Calu3 (cell line): ENCODE measurements around the gene ZMPSTE24. TPM values are rescaled to one million over a fixed set of nuclear protein-coding genes. Genes with fewer than 3 reads are reported as not detected.

Experiments used
- BruUV-seq: library from RNA; stranded (reverse); fragments of 400-500 nt; replicated peaks from 2 replicates; lab custom pipeline; 2021; lab: Mats Ljungman, UMichigan
- CTCF ChIA-PET: fragments of 300-600 bp; sonication (Branson Sonifier 250); formaldehyde crosslinking; loops from one replicate; lab custom pipeline; 2022; ENCODE audit warnings: antibody characterized with exemption; lab: Charles Lee
- DNase-seq: peaks from one replicate; pipeline ENCODE4 v3.0.0; 2022
- H3K27ac Mint-ChIP-seq: one replicate; pipeline ENCODE4 v1.8.0; 2022; ENCODE audit warnings: mixed read lengths; ENCODE audit not compliant: unreplicated experiment
- H3K27me3 Mint-ChIP-seq: one replicate; pipeline ENCODE4 v1.8.0; 2022; ENCODE audit warnings: mixed read lengths; ENCODE audit not compliant: unreplicated experiment
- H3K36me3 Mint-ChIP-seq: one replicate; pipeline ENCODE4 v1.8.0; 2022; ENCODE audit warnings: mild to moderate bottlenecking, moderate library complexity, mixed read lengths; ENCODE audit not compliant: insufficient read depth, unreplicated experiment
- H3K4me1 Mint-ChIP-seq: one replicate; pipeline ENCODE4 v1.8.0; 2022; ENCODE audit warnings: mild to moderate bottlenecking, low read depth, mixed read lengths; ENCODE audit not compliant: unreplicated experiment
- H3K4me3 Mint-ChIP-seq: one replicate; pipeline ENCODE4 v1.8.0; 2022; ENCODE audit warnings: mild to moderate bottlenecking, low read depth, moderate library complexity, mixed read lengths; ENCODE audit not compliant: unreplicated experiment
- H3K9me3 Mint-ChIP-seq: one replicate; pipeline ENCODE4 v1.8.0; 2022; ENCODE audit warnings: low read depth, mixed read lengths; ENCODE audit not compliant: unreplicated experiment
- intact Hi-C: fragments of 100-400 bp; cut with micrococcal nuclease; formaldehyde crosslinking; loops from one replicate; pipeline ENCODE4 v1.10.0; 2022; ENCODE audit not compliant: unreplicated experiment
- total RNA-seq: library from RNA; stranded (reverse); gene quantifications from 2 replicates; pipeline ENCODE4 v1.2.3, GENCODE V29; 2022
- TF ChIP-seq, protein P1 (sequence below): fragments of 200-600 bp; IDR thresholded peaks from one replicate; pipeline ENCODE4 v1.8.0; 2022; ENCODE audit warnings: antibody characterized with exemption; ENCODE audit not compliant: unreplicated experiment

The ZMPSTE24 gene
- total RNA-seq, 1 experiment from 2014 or later = 62.0 TPM

DNA sequence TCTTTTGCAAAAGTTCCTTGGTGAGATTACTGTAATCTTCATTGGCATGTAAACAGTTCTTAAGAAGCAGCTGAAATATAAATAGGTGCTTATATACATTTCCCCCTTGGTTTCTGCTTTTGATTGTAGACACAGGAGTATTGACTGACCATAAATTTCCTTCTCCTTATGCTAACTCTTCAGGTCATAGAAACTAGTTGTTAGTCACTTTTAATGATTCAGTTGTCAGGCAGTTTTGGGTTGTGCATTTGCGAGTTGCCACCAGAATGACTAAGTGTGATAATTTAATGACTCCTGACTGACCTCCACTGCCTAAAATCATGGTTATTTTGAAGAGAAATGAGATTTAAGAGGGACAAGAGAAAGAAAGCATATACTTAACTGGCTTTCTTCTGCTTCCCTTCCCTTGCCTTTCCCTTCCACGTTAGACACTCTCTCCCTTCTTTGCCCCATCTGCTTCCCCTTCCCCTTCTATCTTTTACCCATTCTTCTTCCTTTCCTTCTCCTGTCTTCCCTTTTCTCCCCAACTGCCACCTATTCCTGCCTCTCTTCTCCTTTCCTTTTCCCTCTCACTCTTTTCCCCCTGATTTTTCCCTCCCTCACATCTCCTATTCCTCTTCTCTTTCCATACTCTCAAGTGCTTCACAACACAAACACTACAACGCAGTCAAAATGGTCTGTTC, 12.3 kb downstream of the ZMPSTE24 start:
- no peak for DNase-seq
- no TSS peak for BruUV-seq
- TF ChIP-seq, protein P1, sequence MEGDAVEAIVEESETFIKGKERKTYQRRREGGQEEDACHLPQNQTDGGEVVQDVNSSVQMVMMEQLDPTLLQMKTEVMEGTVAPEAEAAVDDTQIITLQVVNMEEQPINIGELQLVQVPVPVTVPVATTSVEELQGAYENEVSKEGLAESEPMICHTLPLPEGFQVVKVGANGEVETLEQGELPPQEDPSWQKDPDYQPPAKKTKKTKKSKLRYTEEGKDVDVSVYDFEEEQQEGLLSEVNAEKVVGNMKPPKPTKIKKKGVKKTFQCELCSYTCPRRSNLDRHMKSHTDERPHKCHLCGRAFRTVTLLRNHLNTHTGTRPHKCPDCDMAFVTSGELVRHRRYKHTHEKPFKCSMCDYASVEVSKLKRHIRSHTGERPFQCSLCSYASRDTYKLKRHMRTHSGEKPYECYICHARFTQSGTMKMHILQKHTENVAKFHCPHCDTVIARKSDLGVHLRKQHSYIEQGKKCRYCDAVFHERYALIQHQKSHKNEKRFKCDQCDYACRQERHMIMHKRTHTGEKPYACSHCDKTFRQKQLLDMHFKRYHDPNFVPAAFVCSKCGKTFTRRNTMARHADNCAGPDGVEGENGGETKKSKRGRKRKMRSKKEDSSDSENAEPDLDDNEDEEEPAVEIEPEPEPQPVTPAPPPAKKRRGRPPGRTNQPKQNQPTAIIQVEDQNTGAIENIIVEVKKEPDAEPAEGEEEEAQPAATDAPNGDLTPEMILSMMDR = no peak
- Mint-ChIP-seq H3K4me3 (no peak overlapping the region), H3K36me3 (peaks cover 23% of the 10 kb centered on the region), H3K27me3 (no peaks in the 10 kb centered on the region), H3K27ac (no peak overlapping the region), H3K9me3 (no peaks in the 10 kb centered on the region), H3K4me1 (peaks cover 8% of the 10 kb centered on the region)
- CTCF ChIA-PET = no interaction called here
- intact Hi-C loops = no loop called here

DNA sequence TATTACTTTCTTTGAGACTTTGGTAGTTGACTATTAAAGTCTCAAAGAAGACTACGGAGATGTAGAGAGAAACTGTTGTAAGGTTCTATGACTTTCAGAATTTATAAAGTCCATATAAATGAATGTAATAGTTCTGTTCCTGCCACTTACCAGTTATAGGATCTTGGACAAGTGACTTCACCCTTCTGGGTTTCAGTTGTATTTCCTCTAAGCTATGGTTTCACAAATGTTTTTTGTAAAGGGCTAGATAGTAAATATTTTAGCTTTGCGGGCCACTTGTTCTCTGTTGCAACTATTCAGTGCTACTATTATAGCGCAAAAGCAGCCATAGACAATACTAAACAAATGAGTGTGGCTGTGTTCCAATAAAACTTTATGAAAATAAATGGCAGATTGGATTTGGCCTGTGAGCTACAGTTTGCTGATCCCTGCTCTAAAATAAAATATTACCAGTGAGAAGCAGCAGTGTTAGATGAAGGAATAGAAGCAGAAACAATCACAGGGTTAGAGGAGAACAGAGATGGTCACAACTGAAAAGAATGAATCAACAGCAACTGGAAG, 14.7 kb downstream of the ZMPSTE24 start:
- Mint-ChIP-seq H3K27ac (no peak overlapping the region), H3K27me3 (no peaks in the 10 kb centered on the region), H3K36me3 (peaks cover 33% of the 10 kb centered on the region), H3K9me3 (no peaks in the 10 kb centered on the region), H3K4me3 (no peak overlapping the region), H3K4me1 (peaks cover 8% of the 10 kb centered on the region)
- BruUV-seq = no TSS peak
- no peak for DNase-seq
- TF ChIP-seq, protein P1 = no peak
- intact Hi-C loops = no loop called here
- CTCF ChIA-PET = no interaction called here

DNA sequence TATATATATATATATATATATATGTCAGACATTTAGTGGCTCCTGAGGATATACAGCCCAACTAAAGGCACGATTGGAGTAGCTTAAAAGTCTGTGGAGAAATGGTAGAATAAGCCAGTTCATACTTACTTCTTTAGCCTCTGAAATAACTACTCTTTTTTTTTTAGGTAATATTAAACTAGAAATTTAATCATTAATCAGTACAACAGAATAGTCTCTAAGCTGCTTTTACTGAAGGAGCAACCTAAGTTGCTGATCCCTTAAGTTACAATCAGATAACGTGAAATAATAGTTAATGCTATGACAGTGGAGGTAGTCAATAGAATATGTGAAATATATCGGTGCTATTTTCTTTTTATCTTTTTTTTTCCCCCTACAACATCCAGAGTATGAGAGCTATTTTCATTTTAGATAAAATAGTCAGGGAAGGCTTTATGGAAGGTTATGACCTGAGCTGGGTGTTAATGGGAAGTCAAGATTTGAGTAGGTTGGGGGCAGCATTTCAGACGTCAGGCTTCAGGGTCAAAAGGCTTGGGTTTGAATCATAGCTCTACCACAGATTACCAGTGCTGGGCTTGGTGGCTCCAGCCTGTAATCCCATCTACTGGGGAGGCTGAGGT, 15.6 kb downstream of the ZMPSTE24 start:
- CTCF ChIA-PET = no interaction called here
- Mint-ChIP-seq H3K4me3 (no peak overlapping the region), H3K9me3 (no peaks in the 10 kb centered on the region), H3K4me1 (peaks cover 8% of the 10 kb centered on the region), H3K27me3 (no peaks in the 10 kb centered on the region), H3K36me3 (peaks cover 24% of the 10 kb centered on the region), H3K27ac (no peak overlapping the region)
- DNase-seq = no peak
- BruUV-seq = no TSS peak
- intact Hi-C loops = no loop called here
- TF ChIP-seq, protein P1 = no peak

DNA sequence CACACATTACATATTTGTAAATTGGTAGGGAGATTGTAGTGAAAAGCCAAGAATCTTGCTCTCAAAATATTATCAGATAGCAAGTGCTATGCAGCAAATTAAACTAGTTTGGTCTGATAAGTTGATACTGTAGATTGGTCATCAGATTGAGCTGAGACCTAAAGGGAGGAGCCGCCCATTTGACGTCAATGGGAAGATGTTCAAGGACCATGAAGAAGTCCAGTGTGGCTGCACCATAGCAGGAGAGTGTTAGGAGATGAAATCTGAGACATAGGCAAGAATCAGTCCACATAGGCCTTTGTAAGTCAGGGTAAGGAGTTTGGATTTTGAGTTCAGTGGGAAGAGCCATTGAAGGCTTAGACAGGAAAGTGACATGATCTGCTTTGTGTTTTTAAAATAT, 16.3 kb downstream of the ZMPSTE24 start:
- CTCF ChIA-PET = no interaction called here
- no TSS peak for BruUV-seq
- H3K27ac Mint-ChIP-seq = no peak overlapping the region
- H3K4me3 Mint-ChIP-seq = no peak overlapping the region
- intact Hi-C loops = no loop called here
- no peaks in the 10 kb centered on the region for H3K9me3 Mint-ChIP-seq
- TF ChIP-seq, protein P1 = no peak
- no peaks in the 10 kb centered on the region for H3K27me3 Mint-ChIP-seq
- peaks cover 18% of the 10 kb centered on the region for H3K36me3 Mint-ChIP-seq
- peaks cover 8% of the 10 kb centered on the region for H3K4me1 Mint-ChIP-seq
- DNase-seq = no peak
